Loucy (cell line): ENCODE data around the gene APOLD1.

Experiments used
- EZH2phosphoT487 ChIP-seq: fragments of 200-600 bp; IDR thresholded peaks from 2 replicates; pipeline ENCODE4 v1.6.1; 2018; ENCODE audit warnings: antibody characterized with exemption, mild to moderate bottlenecking, moderate library complexity, borderline replicate concordance
- TF ChIP-seq, protein P1 (sequence below): fragments of 200-600 bp; sonication (generic); conservative IDR thresholded peaks from 2 replicates; pipeline ENCODE4 v1.5.1; 2014; ENCODE audit warnings: mild to moderate bottlenecking, antibody characterized with exemption, low read length

DNA sequence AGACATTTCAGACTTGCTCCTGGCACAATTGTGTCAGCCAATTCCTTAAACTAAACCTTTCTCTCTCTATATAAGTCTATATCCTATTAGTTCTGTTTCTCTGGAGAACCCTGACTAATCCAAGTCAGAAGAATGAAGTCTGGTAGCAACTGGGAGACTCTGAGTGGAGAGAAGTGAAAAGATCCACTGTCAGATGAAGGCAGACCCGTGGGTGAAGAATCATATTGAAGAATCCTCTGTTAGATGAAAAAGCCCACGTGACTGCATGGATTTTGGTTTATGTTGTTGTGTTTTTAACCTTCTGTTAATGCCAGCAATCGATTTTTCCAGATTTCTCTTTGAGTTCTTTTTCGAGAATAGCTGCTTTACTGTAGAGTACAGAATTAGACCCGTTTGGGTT lies 29.5 kb upstream of the APOLD1 start:
- TF ChIP-seq, protein P1, sequence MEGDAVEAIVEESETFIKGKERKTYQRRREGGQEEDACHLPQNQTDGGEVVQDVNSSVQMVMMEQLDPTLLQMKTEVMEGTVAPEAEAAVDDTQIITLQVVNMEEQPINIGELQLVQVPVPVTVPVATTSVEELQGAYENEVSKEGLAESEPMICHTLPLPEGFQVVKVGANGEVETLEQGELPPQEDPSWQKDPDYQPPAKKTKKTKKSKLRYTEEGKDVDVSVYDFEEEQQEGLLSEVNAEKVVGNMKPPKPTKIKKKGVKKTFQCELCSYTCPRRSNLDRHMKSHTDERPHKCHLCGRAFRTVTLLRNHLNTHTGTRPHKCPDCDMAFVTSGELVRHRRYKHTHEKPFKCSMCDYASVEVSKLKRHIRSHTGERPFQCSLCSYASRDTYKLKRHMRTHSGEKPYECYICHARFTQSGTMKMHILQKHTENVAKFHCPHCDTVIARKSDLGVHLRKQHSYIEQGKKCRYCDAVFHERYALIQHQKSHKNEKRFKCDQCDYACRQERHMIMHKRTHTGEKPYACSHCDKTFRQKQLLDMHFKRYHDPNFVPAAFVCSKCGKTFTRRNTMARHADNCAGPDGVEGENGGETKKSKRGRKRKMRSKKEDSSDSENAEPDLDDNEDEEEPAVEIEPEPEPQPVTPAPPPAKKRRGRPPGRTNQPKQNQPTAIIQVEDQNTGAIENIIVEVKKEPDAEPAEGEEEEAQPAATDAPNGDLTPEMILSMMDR, result no peak
- no peak for TF ChIP-seq EZH2phosphoT487
